Astrocyte of the spinal cord (primary cell): ENCODE measurements around the gene KRTAP5-5.

Experiments used
- DNase-seq: peaks from one replicate; pipeline ENCODE4 v3.0.0; 2011; ENCODE audit warnings: low read depth, low spot score
- H3K4me3 ChIP-seq: 2 replicates; pipeline ENCODE4 v1.5.1; 2011; ENCODE audit warnings: low read depth, mild to moderate bottlenecking, low read length, moderate library complexity
- CTCF ChIP-seq: IDR thresholded peaks from 2 replicates; pipeline ENCODE4 v1.5.1; 2012; ENCODE audit warnings: low read depth, mild to moderate bottlenecking, low read length, inconsistent platforms
- in situ Hi-C: cut with HindIII; loops from 2 replicates; pipeline ENCODE4 v1.10.0; 2017; ENCODE audit warnings: low sequenced_read_pairs

KRTAP5-5 gene

GRCh38 chr11:1673446-1674172 is 44.0 kb downstream of the KRTAP5-5 start:
- in situ Hi-C loops, result no loop called here
- DNase-seq, result no peak
- H3K4me3 ChIP-seq, result no peak overlapping the region
- no peak for TF ChIP-seq CTCF

- in situ Hi-C loops, result no loop called here
- H3K4me3 ChIP-seq, result no peak overlapping the region
- no peak for TF ChIP-seq CTCF
- no peak for DNase-seq
Measured at GRCh38 chr11:1674173-1675131, 44.9 kb downstream of the KRTAP5-5 start.

- H3K4me3 ChIP-seq, result no peak overlapping the region
- DNase-seq, result no peak
- no peak for TF ChIP-seq CTCF
- in situ Hi-C loops, result no loop called here
Measured at GRCh38 chr11:1675536-1676228, 46.1 kb downstream of the KRTAP5-5 start.

- TF ChIP-seq CTCF, result no peak
- in situ Hi-C loops, result no loop called here
- H3K4me3 ChIP-seq, result no peak overlapping the region
Measured at GRCh38 chr11:1676229-1676740, 46.7 kb downstream of the KRTAP5-5 start.

GRCh38 chr11:1679881-1680280 is 50.3 kb downstream of the KRTAP5-5 start:
- TF ChIP-seq CTCF, result no peak
- no peak overlapping the region for H3K4me3 ChIP-seq
- no peak for DNase-seq
- in situ Hi-C loops, result no loop called here

More at GRCh38 chr11:1676229-1676740, 46.7 kb downstream of the KRTAP5-5 start:
- DNase-seq, result no peak
